Duodenal mucosa (tissue), 2 donors: ENCODE measurements around the gene EPB41L1.

Experiments used
- H3K27ac ChIP-seq: one replicate; pipeline ENCODE4 v1.7.0; 2013; ENCODE audit warnings: low read depth, low read length
- H3K27me3 ChIP-seq, 2 donors: one replicate each; pipeline ENCODE4 v1.7.0; 2013; ENCODE audit warnings: low read length in 2 of 2, control low read depth in 1 of 2; ENCODE audit not compliant: insufficient read depth in 2 of 2, control insufficient read depth in 1 of 2
- H3K36me3 ChIP-seq, 2 donors: one replicate each; pipeline ENCODE4 v1.7.0; 2013; ENCODE audit warnings: low read length in 2 of 2, control low read depth in 1 of 2; ENCODE audit not compliant: insufficient read depth in 2 of 2, control insufficient read depth in 1 of 2
- H3K4me1 ChIP-seq, 2 donors: one replicate each; pipeline ENCODE4 v1.7.0; 2013; ENCODE audit warnings: low read length in 2 of 2, control low read depth in 1 of 2; ENCODE audit not compliant: insufficient read depth in 2 of 2, control insufficient read depth in 1 of 2
- H3K4me3 ChIP-seq, 2 donors: one replicate each; pipeline ENCODE4 v1.7.0; 2013; ENCODE audit warnings: low read length in 2 of 2, low read depth in 1 of 2
- H3K9ac ChIP-seq, 2 donors: one replicate each; pipeline ENCODE4 v1.7.0; 2013; ENCODE audit warnings: low read length in 2 of 2, low read depth in 1 of 2
- H3K9me3 ChIP-seq, 2 donors: one replicate each; pipeline ENCODE4 v1.7.0; 2013; ENCODE audit warnings: low read length in 2 of 2, control low read depth in 1 of 2; ENCODE audit not compliant: control insufficient read depth in 1 of 2

Gene EPB41L1

DNA sequence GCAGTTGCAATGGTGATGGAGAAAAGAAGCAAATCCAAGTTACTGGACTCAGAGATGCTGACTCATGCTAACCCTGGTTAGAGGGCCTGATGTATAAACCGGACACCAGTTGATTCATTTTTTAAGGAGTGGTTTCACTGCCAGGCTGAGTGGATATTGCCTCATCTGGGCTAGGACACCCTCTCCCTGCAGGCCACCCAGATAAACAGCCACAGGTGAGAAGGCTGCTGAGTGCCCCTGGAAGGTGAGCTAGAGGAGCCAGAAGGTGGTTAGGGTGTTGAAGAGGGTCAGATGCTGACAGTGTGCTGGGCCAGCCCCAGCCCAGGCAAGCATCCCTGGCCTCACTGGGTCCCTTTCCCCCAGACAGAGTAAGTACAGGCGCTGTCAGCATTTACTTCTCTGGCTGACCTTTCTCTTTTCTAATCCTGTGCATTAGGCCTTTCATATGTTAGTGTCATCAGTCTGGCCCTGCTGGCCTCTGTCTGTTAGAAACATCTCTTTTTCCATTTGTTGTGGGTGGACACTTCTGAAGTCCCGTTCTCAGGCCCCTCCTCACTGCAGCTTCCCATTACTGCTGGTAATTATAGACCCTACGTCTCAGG is 13.5 kb downstream of the EPB41L1 start:
- Histone ChIP-seq H3K27ac (no peak overlapping the region), H3K4me1 (no peaks in the 10 kb centered on the region), H3K9ac (no peak overlapping the region), H3K36me3 (no peaks in the 10 kb centered on the region), H3K9me3 (no peaks in the 10 kb centered on the region), H3K4me3 (no peak overlapping the region), H3K27me3 (no peaks in the 10 kb centered on the region)

GRCh38 chr20:36170542-36171215 is 16.1 kb downstream of the EPB41L1 start:
- Histone ChIP-seq H3K4me3 (no peak overlapping the region), H3K27me3 (no peaks in the 10 kb centered on the region), H3K27ac (no peak overlapping the region), H3K36me3 (peaks cover 0 to 5% of the 10 kb centered on the region in 2 donors), H3K9ac (no peak overlapping the region), H3K9me3 (no peaks in the 10 kb centered on the region), H3K4me1 (no peaks in the 10 kb centered on the region)

DNA sequence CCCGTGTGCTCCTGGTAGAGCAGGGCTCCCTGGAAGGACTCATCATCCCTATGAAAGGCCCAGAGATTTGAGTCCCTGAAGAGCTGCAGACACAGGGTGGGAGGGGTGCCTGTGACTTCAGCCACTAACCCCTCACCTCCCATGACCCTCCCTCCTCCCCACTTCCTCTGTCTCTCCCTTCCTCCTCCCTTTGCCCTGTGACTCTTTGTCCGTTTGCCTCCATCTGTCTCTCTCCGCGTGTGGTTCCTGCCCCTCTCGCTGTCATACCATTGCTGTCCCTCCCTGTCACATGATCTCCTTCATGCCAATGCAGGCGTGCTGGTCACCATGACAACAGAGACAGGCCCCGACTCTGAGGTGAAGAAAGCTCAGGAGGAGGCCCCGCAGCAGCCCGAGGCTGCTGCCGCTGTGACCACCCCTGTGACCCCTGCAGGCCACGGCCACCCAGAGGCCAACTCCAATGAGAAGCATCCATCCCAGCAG is 19.0 kb downstream of the EPB41L1 start:
- peaks cover 0 to 15% of the 10 kb centered on the region in 2 donors for H3K36me3 ChIP-seq
- no peaks in the 10 kb centered on the region for H3K27me3 ChIP-seq

GRCh38 chr20:36175016-36175415 is 20.5 kb downstream of the EPB41L1 start:
- peaks cover 6 to 7% of the 10 kb centered on the region in 2 donors for H3K4me1 ChIP-seq
- no peaks in the 10 kb centered on the region for H3K9me3 ChIP-seq
- peaks cover 0 to 20% of the 10 kb centered on the region in 2 donors for H3K36me3 ChIP-seq
- H3K4me3 ChIP-seq = no peak overlapping the region
- H3K27ac ChIP-seq = no peak overlapping the region
- H3K27me3 ChIP-seq = no peaks in the 10 kb centered on the region
- H3K9ac ChIP-seq = no peak overlapping the region

More for the DNA sequence above, 19.0 kb downstream of the EPB41L1 start:
- Histone ChIP-seq H3K27ac (no peak overlapping the region), H3K4me1 (peaks cover 6 to 7% of the 10 kb centered on the region in 2 donors), H3K4me3 (no peak overlapping the region), H3K9ac (no peak overlapping the region), H3K9me3 (no peaks in the 10 kb centered on the region)

- Histone ChIP-seq H3K36me3 (peaks cover 0 to 20% of the 10 kb centered on the region in 2 donors), H3K9ac (no peak overlapping the region), H3K4me1 (peaks cover 6 to 7% of the 10 kb centered on the region in 2 donors), H3K27me3 (no peaks in the 10 kb centered on the region), H3K27ac (no peak overlapping the region), H3K4me3 (no peak overlapping the region), H3K9me3 (no peaks in the 10 kb centered on the region)
Measured at GRCh38 chr20:36175475-36175995, 21.0 kb downstream of the EPB41L1 start.

DNA sequence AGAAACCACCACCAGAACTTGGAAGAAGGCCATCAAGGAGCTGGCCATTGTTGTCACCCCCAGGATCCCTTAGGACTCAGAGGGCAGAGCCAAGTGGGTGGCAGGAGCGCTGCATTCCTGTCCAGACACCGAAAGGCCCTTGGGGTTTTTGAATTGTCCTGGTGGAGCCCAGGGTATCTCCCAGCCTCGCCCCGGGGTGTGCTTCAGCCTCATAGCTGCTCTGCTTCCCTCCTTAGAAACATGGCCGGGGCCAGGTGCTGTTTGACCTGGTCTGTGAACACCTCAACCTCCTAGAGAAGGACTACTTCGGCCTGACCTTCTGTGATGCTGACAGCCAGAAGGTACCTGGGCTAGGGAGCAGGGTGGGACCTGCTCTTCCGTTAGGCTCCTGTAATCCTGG is 23.2 kb downstream of the EPB41L1 start:
- peaks cover 6 to 7% of the 10 kb centered on the region in 2 donors for H3K4me1 ChIP-seq
- H3K36me3 ChIP-seq = peaks cover 3 to 24% of the 10 kb centered on the region in 2 donors

DNA sequence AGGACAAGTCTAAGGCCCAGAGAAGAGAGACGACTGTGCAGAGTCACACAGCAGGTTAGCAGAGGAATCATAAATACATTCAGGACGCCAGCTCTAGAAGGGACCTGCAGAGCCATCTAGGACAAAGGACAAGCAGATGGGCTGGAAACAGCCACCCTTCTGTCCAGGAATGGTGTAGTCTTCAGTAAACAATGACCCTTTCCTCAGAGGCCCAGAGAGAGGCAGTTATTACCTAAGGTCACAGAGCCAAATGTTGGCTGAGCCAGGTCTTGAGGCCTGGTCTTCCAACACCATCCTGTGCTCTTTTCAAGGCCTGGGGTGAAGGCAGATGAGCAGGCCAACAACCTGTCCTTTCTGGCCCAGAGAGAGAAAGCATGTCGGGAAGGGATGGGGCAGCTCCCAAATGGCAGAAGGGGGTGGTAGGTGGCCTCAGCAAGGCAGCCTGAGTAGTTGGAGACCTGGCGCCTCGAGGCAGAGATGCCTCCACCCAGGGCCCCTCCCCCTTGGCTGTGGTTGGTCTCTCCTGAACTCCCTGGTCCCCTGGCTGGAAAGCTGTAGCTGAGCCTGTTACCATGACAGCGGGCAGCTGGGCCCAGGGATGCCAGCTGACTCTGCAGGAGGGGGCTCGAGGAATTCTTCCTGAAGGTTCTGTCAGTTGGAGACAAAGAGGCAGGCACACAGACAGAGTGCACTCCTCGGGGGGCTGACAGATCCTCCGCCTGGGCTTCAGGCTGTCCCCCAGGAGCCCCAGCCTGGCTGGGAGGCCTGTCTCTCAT is 24.8 kb downstream of the EPB41L1 start:
- H3K27me3 ChIP-seq = no peaks in the 10 kb centered on the region
- no peak overlapping the region for H3K9ac ChIP-seq
- no peaks in the 10 kb centered on the region for H3K9me3 ChIP-seq
- H3K36me3 ChIP-seq = peaks cover 3 to 26% of the 10 kb centered on the region in 2 donors
- H3K4me3 ChIP-seq = no peak overlapping the region
- peaks cover 6 to 11% of the 10 kb centered on the region in 2 donors for H3K4me1 ChIP-seq
- no peak overlapping the region for H3K27ac ChIP-seq

More for the DNA sequence above, 23.2 kb downstream of the EPB41L1 start:
- Histone ChIP-seq H3K27me3 (no peaks in the 10 kb centered on the region), H3K27ac (no peak overlapping the region), H3K9ac (no peak overlapping the region), H3K9me3 (no peaks in the 10 kb centered on the region), H3K4me3 (no peak overlapping the region)

- Histone ChIP-seq H3K9me3 (no peaks in the 10 kb centered on the region), H3K27ac (no peak overlapping the region), H3K27me3 (no peaks in the 10 kb centered on the region), H3K4me3 (no peak overlapping the region), H3K9ac (no peak overlapping the region), H3K36me3 (peaks cover 3 to 30% of the 10 kb centered on the region in 2 donors), H3K4me1 (peaks cover 6 to 11% of the 10 kb centered on the region in 2 donors)
Measured at GRCh38 chr20:36180323-36180722, 25.8 kb downstream of the EPB41L1 start.

DNA sequence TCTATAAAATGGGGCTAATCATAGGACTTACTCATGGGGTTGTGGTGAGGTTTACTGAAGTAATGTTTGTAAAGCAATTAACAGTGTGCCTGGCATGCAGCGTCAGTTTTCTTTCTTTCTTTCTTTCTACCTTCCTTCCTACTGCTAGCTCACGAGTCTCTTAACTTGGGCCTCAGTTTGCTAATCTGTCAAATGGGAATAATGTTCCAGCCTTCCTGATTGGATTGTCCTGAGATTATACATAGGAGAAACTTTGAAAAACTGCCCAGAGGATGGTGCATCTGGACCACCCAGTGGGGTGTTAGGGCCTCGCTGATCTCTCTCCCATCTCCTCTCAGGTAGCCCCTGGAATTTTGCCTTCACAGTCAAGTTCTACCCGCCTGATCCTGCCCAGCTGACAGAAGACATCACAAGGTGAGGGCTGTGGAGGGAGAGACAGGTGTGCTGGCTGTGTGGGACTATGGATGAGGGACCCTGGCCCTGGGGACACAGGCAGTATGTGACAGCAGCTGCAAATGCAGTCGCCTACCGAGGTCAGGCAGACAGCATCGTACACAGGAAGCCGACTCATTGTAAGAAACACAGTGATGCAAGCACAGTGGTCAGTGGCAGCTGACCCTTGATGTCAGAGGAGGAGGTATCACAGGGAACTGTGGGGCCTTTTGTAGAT is 27.5 kb downstream of the EPB41L1 start:
- Histone ChIP-seq H3K9ac (no peak overlapping the region), H3K4me1 (peaks cover 6 to 10% of the 10 kb centered on the region in 2 donors), H3K9me3 (no peaks in the 10 kb centered on the region), H3K4me3 (no peak overlapping the region), H3K27ac (no peak overlapping the region), H3K27me3 (no peaks in the 10 kb centered on the region), H3K36me3 (peaks cover 6 to 29% of the 10 kb centered on the region in 2 donors)
